Measurements from ENCODE around the gene EEFSEC.

Gene EEFSEC

GRCh38 chr3:128378631-128379347 is 225.5 kb downstream of the EEFSEC start:
- DNase-seq = no peak

- DNase-seq = no peak
These were observed 226.3 kb downstream of the EEFSEC start for GRCh38 chr3:128379367-128380160.

DNA sequence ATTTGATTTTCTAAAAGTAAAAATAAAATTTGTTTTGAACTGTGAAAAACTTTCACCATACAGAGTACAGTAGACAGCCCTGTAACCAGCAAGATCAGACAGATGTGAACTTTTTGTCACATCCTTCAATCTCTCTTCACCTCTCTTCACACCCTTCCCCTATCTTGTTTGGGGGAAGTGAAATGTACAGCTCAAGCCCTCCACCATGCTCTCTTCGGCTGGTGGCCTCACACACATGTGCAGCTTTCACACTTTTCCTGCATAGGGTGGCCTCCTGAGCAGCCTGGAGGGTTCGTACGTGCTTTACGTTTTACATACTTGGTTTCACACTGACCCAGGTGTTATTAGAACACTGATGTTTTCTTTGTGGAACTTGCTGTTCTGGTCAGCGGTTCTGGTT is 227.0 kb downstream of the EEFSEC start:
- no peak for DNase-seq

DNA sequence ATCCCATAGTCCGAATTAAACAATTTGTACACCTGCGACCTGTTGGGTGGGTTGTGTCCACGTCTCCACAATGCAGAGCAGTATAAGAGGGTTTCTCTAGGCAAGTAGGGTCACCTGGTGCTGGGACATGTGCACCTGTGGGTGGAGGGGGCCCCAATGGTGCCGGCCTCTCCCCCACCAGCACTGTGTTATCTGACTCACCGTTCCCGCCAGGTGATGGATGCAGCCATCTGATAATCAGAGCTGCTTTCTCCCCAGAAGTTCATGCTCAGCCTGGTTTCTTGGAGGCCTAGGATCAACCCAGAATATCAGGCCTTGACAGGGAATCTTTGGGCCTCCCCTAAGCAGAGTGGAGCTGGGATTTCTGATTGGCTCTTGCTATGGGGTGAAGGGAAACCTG is 227.4 kb downstream of the EEFSEC start:
- no peak for DNase-seq

GRCh38 chr3:128381609-128382008 is 228.3 kb downstream of the EEFSEC start:
- DNase-seq = no peak

DNA sequence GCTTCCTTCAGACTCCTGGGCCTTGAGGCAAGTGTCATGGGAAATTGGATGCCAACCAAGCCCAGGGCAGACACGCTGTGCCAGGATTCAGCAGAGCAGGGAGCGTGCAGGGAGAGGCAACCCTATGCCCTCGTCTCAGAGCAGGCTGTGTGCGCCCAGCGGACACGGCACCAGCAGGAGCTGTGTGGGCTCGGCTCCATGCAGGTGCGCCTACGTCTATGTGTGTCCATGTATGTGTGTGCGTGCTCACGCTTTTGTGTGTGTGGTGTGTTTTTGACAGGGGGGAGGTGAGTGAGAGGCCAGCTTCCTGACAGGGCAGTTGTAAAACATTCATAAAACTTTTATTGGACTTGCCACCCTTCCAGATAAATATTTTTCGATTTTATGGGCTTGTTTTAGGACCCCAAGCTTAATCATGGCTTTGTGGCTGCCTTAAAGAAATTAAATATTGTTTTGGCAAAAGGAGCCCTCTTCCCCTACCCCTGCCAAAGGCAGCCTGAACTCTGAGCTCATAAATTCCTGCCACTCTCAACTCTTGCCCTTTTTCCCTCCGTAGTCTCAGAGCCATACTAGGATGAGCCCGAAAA is 229.0 kb downstream of the EEFSEC start:
- no peak for DNase-seq

DNA sequence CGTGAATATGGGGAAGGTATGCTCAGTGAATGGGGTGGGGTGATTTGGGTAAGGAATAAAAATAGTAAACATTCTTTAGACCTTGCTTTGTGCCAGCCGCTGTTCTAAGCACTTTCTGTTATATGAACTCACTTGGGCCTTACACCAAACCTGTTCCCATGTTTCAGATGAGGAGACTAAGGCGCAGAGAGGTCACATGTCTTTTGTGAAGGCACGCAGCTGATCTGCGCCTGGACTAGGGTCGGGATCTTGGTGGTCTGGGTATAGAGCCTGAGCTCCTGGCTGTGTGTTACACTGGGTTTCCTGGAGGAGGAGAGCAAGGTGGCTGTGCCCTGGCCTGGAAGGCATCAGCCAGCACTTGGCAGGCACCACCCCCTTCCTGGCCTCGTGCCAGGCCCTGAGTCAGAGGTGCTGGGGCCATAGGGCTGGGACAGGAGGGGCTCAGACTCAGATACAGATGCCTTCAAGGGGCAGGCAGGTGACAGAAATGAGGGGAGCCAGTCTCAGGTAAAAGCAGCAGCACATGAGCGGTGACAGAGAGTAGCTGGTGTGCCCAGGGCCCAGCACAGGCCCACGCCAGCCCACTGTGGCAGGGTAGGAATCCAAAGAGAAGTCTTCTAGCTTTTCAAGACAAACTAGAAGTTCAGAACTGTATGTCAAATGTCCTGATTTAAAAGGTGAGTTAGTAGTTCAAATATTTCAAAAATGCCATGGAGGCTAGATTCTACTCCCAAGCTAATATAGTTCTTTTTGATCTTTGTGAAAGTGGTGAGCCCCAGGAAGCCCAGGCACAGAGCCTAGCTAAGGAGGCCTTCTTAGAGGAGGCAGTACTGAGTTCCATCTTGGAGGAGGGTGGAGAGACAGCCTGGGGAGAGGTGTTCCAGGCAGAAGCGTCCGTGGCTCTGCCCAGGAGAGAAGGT is 230.3 kb downstream of the EEFSEC start:
- peak; percentile 87 for DNase-seq

GRCh38 chr3:128385080-128385832 is 232.0 kb downstream of the EEFSEC start:
- no peak for DNase-seq

DNA sequence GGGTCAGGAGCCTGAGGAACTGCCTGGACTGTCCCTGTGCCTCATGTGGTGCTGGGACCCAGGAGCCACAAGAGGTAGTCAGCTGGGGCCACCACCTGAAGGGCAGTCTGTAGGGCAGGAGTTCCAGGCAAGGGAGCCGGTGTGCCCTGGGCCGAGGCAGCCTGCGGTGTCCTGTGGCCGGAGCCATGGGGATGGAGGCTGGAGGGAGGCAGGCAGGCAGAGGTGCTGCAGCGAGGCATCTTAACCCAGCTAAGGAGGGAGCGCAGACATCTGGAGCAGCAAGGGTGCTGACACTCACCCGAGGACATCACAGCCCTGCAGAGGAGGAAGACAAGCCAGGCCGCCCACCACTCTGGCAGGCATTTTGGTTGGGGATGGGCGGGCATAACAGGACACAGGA is 235.7 kb downstream of the EEFSEC start:
- DNase-seq = no peak

- no peak for DNase-seq
These were observed 237.6 kb downstream of the EEFSEC start for GRCh38 chr3:128390867-128391266.

- no peak for DNase-seq
These were observed 238.7 kb downstream of the EEFSEC start for GRCh38 chr3:128392021-128392420.

DNA sequence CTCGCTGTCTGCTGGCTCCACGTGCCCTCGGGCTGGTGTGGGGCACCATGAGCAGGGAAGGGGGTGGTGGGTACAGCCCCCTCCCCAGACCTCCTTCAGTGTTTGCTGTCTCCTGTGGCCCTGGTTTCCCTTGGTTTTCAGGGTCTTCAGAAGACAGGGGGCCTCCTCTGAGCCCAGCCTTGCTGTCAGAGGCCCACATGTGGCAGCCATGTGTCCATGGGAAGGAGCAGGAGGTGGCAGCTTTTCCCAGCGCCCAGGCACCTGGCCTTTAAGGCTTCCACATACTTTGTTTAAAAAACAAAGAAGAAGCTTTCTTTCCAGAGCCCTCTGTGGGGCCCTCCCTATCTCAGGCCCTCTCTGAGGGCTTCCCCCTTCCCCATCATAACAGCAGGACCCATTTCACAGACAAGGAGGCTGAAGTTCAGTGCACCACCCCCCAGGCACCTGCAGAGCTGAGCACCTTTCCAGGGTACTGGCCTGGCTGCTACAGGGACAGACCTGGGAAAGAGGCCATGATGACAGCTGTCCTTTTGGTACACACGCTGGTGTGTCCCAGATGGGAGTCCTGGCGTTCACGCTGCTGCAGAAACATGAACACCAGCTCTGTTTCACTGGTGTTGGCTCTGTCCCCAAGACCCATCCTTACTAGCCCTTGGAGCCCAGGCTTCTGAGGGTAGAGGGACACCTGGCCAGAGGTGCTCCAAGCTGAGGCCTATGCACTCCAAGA is 239.7 kb downstream of the EEFSEC start:
- no peak for DNase-seq

- no peak for DNase-seq
These were observed 240.8 kb downstream of the EEFSEC start for GRCh38 chr3:128394033-128394432.

GRCh38 chr3:128395046-128395445 is 241.8 kb downstream of the EEFSEC start:
- no peak for DNase-seq

- no peak for DNase-seq
These were observed 242.3 kb downstream of the EEFSEC start for GRCh38 chr3:128395500-128396162.

GRCh38 chr3:128397484-128397883 is 244.2 kb downstream of the EEFSEC start:
- no peak for DNase-seq

- DNase-seq = no peak
These were observed 245.3 kb downstream of the EEFSEC start for GRCh38 chr3:128398586-128398985.

GRCh38 chr3:128399221-128399915 is 246.1 kb downstream of the EEFSEC start:
- no peak for DNase-seq

GRCh38 chr3:128400671-128401070 is 247.4 kb downstream of the EEFSEC start:
- DNase-seq = no peak

DNA sequence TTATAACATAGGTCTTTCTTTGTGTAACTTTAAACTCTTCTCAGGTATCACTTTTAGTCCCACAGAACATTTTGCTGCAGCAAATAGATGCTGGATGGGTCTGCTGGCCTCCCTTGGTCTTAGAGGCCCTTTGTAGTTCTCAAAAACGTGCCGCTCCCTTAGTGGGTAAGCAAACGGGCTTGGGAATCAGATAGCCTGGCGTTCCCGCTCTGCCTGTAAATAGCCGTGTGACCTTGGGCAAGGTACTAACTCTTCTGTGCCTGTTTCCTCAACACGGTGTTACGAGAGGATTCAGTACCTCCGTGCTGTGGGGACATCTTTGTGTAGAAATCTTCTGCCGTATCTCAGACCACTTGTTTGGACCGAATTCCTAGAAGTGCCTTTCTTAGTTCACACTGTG is 249.0 kb downstream of the EEFSEC start:
- no peak for DNase-seq

All from RPMI8226 (cell line).